ENCODE measurements around the gene TLCD2. TPM values are rescaled to one million over a fixed set of nuclear protein-coding genes. Genes with fewer than 3 reads are reported as not detected.
A peak's percentile ranks its signal among the peaks of the same experiment; 100 is the strongest.

TLCD2 gene
- total and polyA plus RNA-seq, 2 of the 13 experiments (the other 11 are each of a cell fraction or from before 2014, with no cell fraction given), result 0.90 to 1.1 TPM

- TF ChIP-seq ZNF770 (CRISPR knock-in tag; IDR thresholded peaks at IDR 0.05), result peak; percentile 94
- TF ChIP-seq RAD51 (IDR thresholded peaks at IDR 0.05; ENCODE audit: borderline replicate concordance), result no peak
- TF ChIP-seq ZNF383 (CRISPR knock-in tag; IDR thresholded peaks at IDR 0.05; ENCODE audit: borderline replicate concordance), result 0 out of 2 replicates have a peak, but pooled peaks have one; percentile 9
- no peak for TF ChIP-seq TIGD3 (CRISPR knock-in tag; IDR thresholded peaks at IDR 0.05; ENCODE audit: borderline replicate concordance)
- 0 out of 2 replicates have a peak, but pooled peaks have one; percentile 24 for TF ChIP-seq ZFYVE20 (CRISPR knock-in tag; IDR thresholded peaks at IDR 0.05; ENCODE audit: borderline replicate concordance, low read depth)
- TF ChIP-seq NFAT5 (CRISPR knock-in tag; IDR thresholded peaks at IDR 0.05), result no peak
- peak; percentile 65; the same call in 1 of the 2 replicates for TF ChIP-seq SP4 (CRISPR knock-in tag; IDR thresholded peaks at IDR 0.05)
- TF ChIP-seq MTERF4 (CRISPR knock-in tag; IDR thresholded peaks at IDR 0.05), result 0 out of 2 replicates have a peak, but pooled peaks have one; percentile 33
- TF ChIP-seq FOSL1 (CRISPR knock-in tag; IDR thresholded peaks at IDR 0.05; ENCODE audit: borderline replicate concordance), result no peak
- TF ChIP-seq HINFP (CRISPR knock-in tag; IDR thresholded peaks at IDR 0.05; ENCODE audit: low read depth), result no peak
- TF ChIP-seq CREB1 (IDR thresholded peaks at IDR 0.05), result no peak
- TF ChIP-seq CREB1 (CRISPR knock-in tag; IDR thresholded peaks at IDR 0.05), result no peak
- no peak for TF ChIP-seq RORA (CRISPR knock-in tag; IDR thresholded peaks at IDR 0.05)
- peak; percentile 84; the same call in 1 of the 2 replicates for TF ChIP-seq PCBP1 (IDR thresholded peaks at IDR 0.05; ENCODE audit: borderline replicate concordance, low read depth, low read length)
- TF ChIP-seq CENPBD1 (CRISPR knock-in tag; IDR thresholded peaks at IDR 0.05; ENCODE audit: borderline replicate concordance, low read depth), result no peak
- no peak for TF ChIP-seq ZNF44 (CRISPR knock-in tag; IDR thresholded peaks at IDR 0.05)
These were observed 5.0 kb upstream of the TLCD2 start (continued) for GRCh38 chr17:1714980-1715802.

All from HepG2 (cell line).